K562 (cell line): Measurements from ENCODE around the gene SLC25A28. TPM values are rescaled to one million over a fixed set of nuclear protein-coding genes. Genes with fewer than 3 reads are reported as not detected.
A peak's percentile ranks its signal among the peaks of the same experiment; 100 is the strongest.

Experiments
- ATAC-seq: fragments of 200-7000 bp; cut with Tn5 transposase; 3 replicates; pipeline ENCODE4 v1.9.1; 2020; ENCODE audit warnings: moderate library complexity
- BruUV-seq: library from RNA; stranded (reverse); fragments of 400-500 nt; replicated peaks from 2 replicates; lab custom pipeline; 2021; lab: Mats Ljungman, UMichigan
- CTCF ChIA-PET: fragments of 300-600 bp; formaldehyde crosslinking; extraction: SDS; loops from one replicate; lab custom pipeline; 2021; ENCODE audit warnings: low intra/inter-chr PET ratio; lab: Yijun Ruan, JAX
- POLR2A ChIA-PET: fragments of 300-600, 350-650 bp; sonication (Branson Sonifier 250); formaldehyde crosslinking; extraction: SDS; loops from one replicate; lab custom pipeline; 2021; ENCODE audit warnings: antibody characterized with exemption, inconsistent platforms; lab: Yijun Ruan, JAX
- DNase-seq, 4 experiments: peaks; one replicate each; pipeline versions ENCODE4 v3.0.0 to v3.0.0-alpha.2; 2011 to 2018; ENCODE audit warnings: low spot score in 3 of 4, mixed read lengths in 3 of 4; ENCODE audit errors: extremely low read depth in 1 of 4
- FAIRE-seq: peaks from 2 replicates; lab custom pipeline; 2011; peaks lifted over from hg19 to GRCh38; lab: Jason Lieb, UNC
- H2AFZ ChIP-seq: 2 replicates; pipeline ENCODE4 v1.6.0; 2011; ENCODE audit warnings: low read depth, low read length, control low read depth, inconsistent platforms
- H3K27ac ChIP-seq: fragments of 200-600 bp; 3 replicates; pipeline ENCODE4 v1.8.0; 2011; ENCODE audit warnings: low read depth, mild to moderate bottlenecking, control low read depth, inconsistent platforms, low read length, moderate library complexity, mixed read lengths; ENCODE audit errors: extremely low read depth
- H3K27me3 ChIP-seq, 2 experiments: fragments of 300-600 bp in 1 of 2; 2 replicates in 1 of 2; 3 replicates in 1 of 2; pipeline versions ENCODE4 v1.6.0 to v1.8.0; 2011; ENCODE audit warnings: inconsistent platforms in 2 of 2, low read length in 2 of 2, mild to moderate bottlenecking in 1 of 2, mixed read lengths in 1 of 2, moderate library complexity in 1 of 2; ENCODE audit not compliant: control insufficient read depth in 2 of 2, insufficient read depth in 2 of 2
- H3K36me3 ChIP-seq: fragments of 300-600 bp; 3 replicates; pipeline ENCODE4 v1.8.0; 2011; ENCODE audit warnings: mild to moderate bottlenecking, low read length, inconsistent platforms; ENCODE audit not compliant: control insufficient read depth, insufficient read depth
- H3K4me1 ChIP-seq, 2 experiments: fragments of 200-600 bp in 1 of 2; replicated peaks in 1 of 2; 2 replicates in 1 of 2; 3 replicates in 1 of 2; pipeline versions ENCODE4 v1.5.1 to v1.8.0; 2011; ENCODE audit warnings: inconsistent platforms in 2 of 2, low read length in 2 of 2, mild to moderate bottlenecking in 1 of 2, mixed read lengths in 1 of 2, moderate library complexity in 1 of 2; ENCODE audit not compliant: control insufficient read depth in 2 of 2, insufficient read depth in 2 of 2
- H3K4me2 ChIP-seq: 2 replicates; pipeline ENCODE4 v1.6.1; 2011; ENCODE audit warnings: low read length, control low read depth, inconsistent platforms, mixed read lengths; ENCODE audit not compliant: insufficient read depth
- H3K4me3 ChIP-seq: fragments of 200-600 bp; sonication (generic), shearing (Covaris generic); 2 replicates; pipeline ENCODE4 v1.5.1; 2016; ENCODE audit warnings: control low read depth, inconsistent platforms
- H3K79me2 ChIP-seq: fragments of 200-600 bp; 3 replicates; pipeline ENCODE4 v1.8.0; 2011; ENCODE audit warnings: low read length, inconsistent platforms; ENCODE audit not compliant: control insufficient read depth, insufficient read depth
- H3K9ac ChIP-seq, 2 experiments: 2 replicates each; pipeline versions ENCODE4 v1.6.0 to v1.6.1; 2011; ENCODE audit warnings: low read depth in 2 of 2, low read length in 2 of 2, control low read depth in 1 of 2, inconsistent platforms in 1 of 2, mild to moderate bottlenecking in 1 of 2, mixed read lengths in 1 of 2; ENCODE audit not compliant: insufficient read depth in 1 of 2
- H3K9me1 ChIP-seq: one replicate; pipeline ENCODE4 v1.6.0; 2011; ENCODE audit warnings: inconsistent platforms, mild to moderate bottlenecking, low read length, moderate library complexity; ENCODE audit not compliant: control insufficient read depth, insufficient read depth
- H3K9me3 ChIP-seq: replicated peaks from 2 replicates; pipeline ENCODE4 v1.5.1; 2011; ENCODE audit warnings: low read depth, low read length, inconsistent platforms; ENCODE audit not compliant: control insufficient read depth, insufficient read depth
- H4K20me1 ChIP-seq: replicated peaks from 2 replicates; pipeline ENCODE4 v1.6.1; 2011; ENCODE audit warnings: low read length, inconsistent platforms, mixed read lengths; ENCODE audit not compliant: control insufficient read depth, insufficient read depth
- PBX2 ChIP-seq, 2 experiments: IDR thresholded peaks in 1 of 2; conservative IDR thresholded peaks in 1 of 2; 2 replicates each; pipeline ENCODE4 v1.6.1; 2016; ENCODE audit warnings: low read depth in 2 of 2, mild to moderate bottlenecking in 1 of 2, missing compliant biosample characterization in 1 of 2, missing genetic modification characterization in 1 of 2, moderate library complexity in 1 of 2
- ZNF551 ChIP-seq: fragments of 250-450 bp; sonication (Bioruptor Pico); IDR thresholded peaks from 2 replicates; pipeline ENCODE4 v1.5.0; 2021; ENCODE audit warnings: mild to moderate bottlenecking, moderate library complexity
- WGBS: fragments of 100-300 bp; shearing (Covaris generic); methylation state at CpG from one replicate; pipeline ENCODE4 v1.1.6; 2016; ENCODE audit warnings: low coverage, mixed read lengths; ENCODE audit not compliant: insufficient coverage; ENCODE audit errors: missing lambda C conversion rate; 5-methylcytosine and 5-hydroxymethylcytosine counted together
- in situ Hi-C: fragments of 300-500 bp; cut with MboI; formaldehyde crosslinking; loops from 4 replicates; pipeline ENCODE4 v1.15.0; 2018; ENCODE audit warnings: inconsistent platforms, mixed read lengths
- intact Hi-C: fragments of 100-400 bp; cut with micrococcal nuclease; formaldehyde crosslinking; loops from 2 replicates; pipeline ENCODE4 v1.14.2; 2022
- polyA plus RNA-seq, 8 experiments: library from polyadenylated mRNA; depleted of rRNA in 4 of 8; stranded (reverse) in 5 of 8; unstranded in 3 of 8; fragments of >200 nt; fragmentation: Nextera tagmentation in 2 of 8; fragmentation: Illumina TruSeq in 1 of 8; extraction: Ambion mirVana in 2 of 8; extraction: Trizol in 1 of 8; gene quantifications; 2 replicates each; pipeline versions ENCODE4 v1.2.1 to v1.2.3, GENCODE V29; 2011 to 2014; ENCODE audit warnings: inconsistent platforms in 1 of 8, missing spikeins in 1 of 8
- total RNA-seq, 7 experiments: library from RNA; depleted of rRNA in 6 of 7; stranded (reverse); fragments of >200 nt in 6 of 7; fragmentation: Illumina TruSeq in 2 of 7; extraction: Trizol in 2 of 7; gene quantifications; 2 replicates each; pipeline versions ENCODE4 v1.2.1 to v1.2.3, GENCODE V29; 2011 to 2021; ENCODE audit warnings: low replicate concordance in 1 of 7

Gene SLC25A28
- total and polyA plus RNA-seq, 9 of the 15 experiments (the other 6 are each of a cell fraction or from before 2014, with no cell fraction given), result 6.2 to 32.3 (median 18.8) TPM

GRCh38 chr10:99595770-99596465 is 24.3 kb downstream of the SLC25A28 start:
- ChIA-PET POLR2A (interaction anchor here (1.2 kb wide), 1 partner anchor 20 kb away, joined by 3 read pairs; no protein-coding TSS in a partner anchor), CTCF (no interaction called here)
- no peak for TF ChIP-seq ZNF551 (CRISPR knock-in tag)
- TF ChIP-seq PBX2 (CRISPR knock-in tag; IDR thresholded peaks at IDR 0.05; ENCODE audit: low read depth), result no peak
- 0 out of 2 replicates have a peak, but pooled peaks have one; percentile 14 for TF ChIP-seq PBX2 (tag; conservative IDR thresholded peaks at IDR 0.05; ENCODE audit: low read depth)
- Histone ChIP-seq H3K27ac (no peak overlapping the region), H2AFZ (no peak overlapping the region), H3K9ac (no peak overlapping the region), H4K20me1 (no peaks in the 10 kb centered on the region; the same call in 1 of the 2 replicates), H3K9me3 (no peaks in the 10 kb centered on the region), H3K27me3 (peaks cover 2 to 21% of the 10 kb centered on the region in 2 experiments; a peak in 3 of 5 replicates), H3K79me2 (no peaks in the 10 kb centered on the region), H3K36me3 (no peaks in the 10 kb centered on the region), H3K9me1 (no peaks in the 10 kb centered on the region), H3K4me1 (no peaks in the 10 kb centered on the region; a peak in 1 of 5 replicates), H3K4me3 (no peak overlapping the region), H3K4me2 (no peak overlapping the region)
- in situ Hi-C loops, result no loop called here
- 12% methylated on average over 5 of the region's 6 CpGs for WGBS
- no TSS peak for BruUV-seq
- intact Hi-C loops, result no loop called here
- DNase-seq (peak in 1 of 4 experiments; percentile 10), ATAC-seq (peak; percentile 65), FAIRE-seq (no peak)
